ENCODE results near the gene STX16. TPM values are rescaled to one million over a fixed set of nuclear protein-coding genes. Genes with fewer than 3 reads are reported as not detected.

The STX16 gene
- total RNA-seq, 2 donors from 2014 or later, result 91.6 to 114 TPM

DNA sequence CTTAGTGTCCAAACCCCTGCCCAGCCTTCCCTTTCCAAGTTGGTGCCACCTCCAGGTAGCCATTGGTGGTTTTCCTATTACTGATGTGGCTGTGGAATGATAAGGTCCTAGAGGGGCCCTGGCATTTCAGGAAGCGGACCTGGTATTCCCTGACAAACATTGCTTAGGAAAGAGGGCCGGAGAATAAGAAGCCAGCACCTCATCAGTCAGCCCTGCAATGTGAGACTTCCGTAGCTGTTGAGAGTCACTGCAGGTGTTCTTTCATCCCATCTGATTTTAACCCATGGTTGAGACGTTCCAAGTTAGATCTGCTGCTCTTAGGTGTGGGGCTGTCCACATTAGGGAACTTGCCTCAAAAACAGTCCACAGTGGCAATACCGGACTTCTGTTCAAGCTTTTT lies 26.7 kb downstream of the STX16 start:
- peaks cover 26% of the 10 kb centered on the region for H3K4me1 Mint-ChIP-seq
- no peaks in the 10 kb centered on the region for H3K9me3 Mint-ChIP-seq
- Histone ChIP-seq H3K27ac (ENCODE audit: low read depth, low read length) (no peak overlapping the region), H3K27me3 (ENCODE audit: control insufficient read depth, insufficient read depth, low read length, poor library complexity, severe bottlenecking) (no peaks in the 10 kb centered on the region), H3K4me1 (ENCODE audit: control insufficient read depth, insufficient read depth, low read length) (no peaks in the 10 kb centered on the region), H3K9me3 (ENCODE audit: control insufficient read depth, low read length) (no peaks in the 10 kb centered on the region), H3K36me3 (ENCODE audit: control insufficient read depth, insufficient read depth, low read length) (peaks cover 79% of the 10 kb centered on the region), H3K9ac (ENCODE audit: extremely low read depth, low read length, poor library complexity, severe bottlenecking) (no peak overlapping the region), H3K4me3 (ENCODE audit: low read length) (no peak overlapping the region)
- H3K27me3 Mint-ChIP-seq (ENCODE audit: insufficient read depth), result no peaks in the 10 kb centered on the region
- H3K4me3 Mint-ChIP-seq, result no peak overlapping the region
- peak; percentile 72 for DNase-seq
- H3K36me3 Mint-ChIP-seq (ENCODE audit: low read depth), result peaks cover 78% of the 10 kb centered on the region
- TF ChIP-seq, protein P1, sequence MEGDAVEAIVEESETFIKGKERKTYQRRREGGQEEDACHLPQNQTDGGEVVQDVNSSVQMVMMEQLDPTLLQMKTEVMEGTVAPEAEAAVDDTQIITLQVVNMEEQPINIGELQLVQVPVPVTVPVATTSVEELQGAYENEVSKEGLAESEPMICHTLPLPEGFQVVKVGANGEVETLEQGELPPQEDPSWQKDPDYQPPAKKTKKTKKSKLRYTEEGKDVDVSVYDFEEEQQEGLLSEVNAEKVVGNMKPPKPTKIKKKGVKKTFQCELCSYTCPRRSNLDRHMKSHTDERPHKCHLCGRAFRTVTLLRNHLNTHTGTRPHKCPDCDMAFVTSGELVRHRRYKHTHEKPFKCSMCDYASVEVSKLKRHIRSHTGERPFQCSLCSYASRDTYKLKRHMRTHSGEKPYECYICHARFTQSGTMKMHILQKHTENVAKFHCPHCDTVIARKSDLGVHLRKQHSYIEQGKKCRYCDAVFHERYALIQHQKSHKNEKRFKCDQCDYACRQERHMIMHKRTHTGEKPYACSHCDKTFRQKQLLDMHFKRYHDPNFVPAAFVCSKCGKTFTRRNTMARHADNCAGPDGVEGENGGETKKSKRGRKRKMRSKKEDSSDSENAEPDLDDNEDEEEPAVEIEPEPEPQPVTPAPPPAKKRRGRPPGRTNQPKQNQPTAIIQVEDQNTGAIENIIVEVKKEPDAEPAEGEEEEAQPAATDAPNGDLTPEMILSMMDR (conservative IDR thresholded peaks at IDR 0.05), result no peak
- peak overlapping the region; percentile 74 for H3K27ac Mint-ChIP-seq
- 67 to 80% methylated on average over 4 to 5 of the region's 5 CpGs for WGBS, 2 experiments (ENCODE audit: insufficient coverage in 1 of 2, insufficient read length in 1 of 2)

DNA sequence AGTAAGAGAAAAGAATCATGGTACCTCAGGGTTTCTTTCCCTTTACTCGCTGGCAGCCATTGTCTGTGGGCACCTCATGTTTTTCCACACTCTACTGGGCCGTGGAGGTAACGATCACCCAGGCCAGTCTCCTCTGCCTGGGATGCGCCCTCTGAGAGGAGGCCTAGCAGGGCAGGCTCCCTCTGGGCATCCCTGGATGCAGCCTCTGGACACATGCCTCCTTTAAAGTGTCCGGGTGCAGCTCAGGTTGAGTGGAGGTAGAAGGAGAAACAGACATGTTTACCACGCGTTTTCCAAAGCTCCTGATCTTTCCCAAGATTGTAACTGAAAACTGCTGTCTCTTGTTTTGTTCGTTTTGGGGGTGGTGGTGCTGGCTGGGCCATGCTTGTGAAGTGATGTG lies 27.7 kb downstream of the STX16 start:
- Mint-ChIP-seq H3K27me3 (ENCODE audit: insufficient read depth) (no peaks in the 10 kb centered on the region), H3K36me3 (ENCODE audit: low read depth) (peaks cover 73% of the 10 kb centered on the region), H3K4me1 (peaks cover 26% of the 10 kb centered on the region), H3K9me3 (no peaks in the 10 kb centered on the region), H3K27ac (no peak overlapping the region), H3K4me3 (no peak overlapping the region)
- Histone ChIP-seq H3K4me1 (ENCODE audit: control insufficient read depth, insufficient read depth, low read length) (no peaks in the 10 kb centered on the region), H3K27me3 (ENCODE audit: control insufficient read depth, insufficient read depth, low read length, poor library complexity, severe bottlenecking) (no peaks in the 10 kb centered on the region), H3K4me3 (ENCODE audit: low read length) (no peak overlapping the region), H3K9ac (ENCODE audit: extremely low read depth, low read length, poor library complexity, severe bottlenecking) (no peak overlapping the region), H3K36me3 (ENCODE audit: control insufficient read depth, insufficient read depth, low read length) (peaks cover 71% of the 10 kb centered on the region), H3K27ac (ENCODE audit: low read depth, low read length) (no peak overlapping the region), H3K9me3 (ENCODE audit: control insufficient read depth, low read length) (no peaks in the 10 kb centered on the region)
- DNase-seq, result no peak
- TF ChIP-seq, protein P1 (conservative IDR thresholded peaks at IDR 0.05), result no peak
- WGBS, 2 experiments (ENCODE audit: insufficient coverage in 1 of 2, insufficient read length in 1 of 2), result 92 to 100% methylated on average over 3 to 8 of the region's 8 CpGs

DNA sequence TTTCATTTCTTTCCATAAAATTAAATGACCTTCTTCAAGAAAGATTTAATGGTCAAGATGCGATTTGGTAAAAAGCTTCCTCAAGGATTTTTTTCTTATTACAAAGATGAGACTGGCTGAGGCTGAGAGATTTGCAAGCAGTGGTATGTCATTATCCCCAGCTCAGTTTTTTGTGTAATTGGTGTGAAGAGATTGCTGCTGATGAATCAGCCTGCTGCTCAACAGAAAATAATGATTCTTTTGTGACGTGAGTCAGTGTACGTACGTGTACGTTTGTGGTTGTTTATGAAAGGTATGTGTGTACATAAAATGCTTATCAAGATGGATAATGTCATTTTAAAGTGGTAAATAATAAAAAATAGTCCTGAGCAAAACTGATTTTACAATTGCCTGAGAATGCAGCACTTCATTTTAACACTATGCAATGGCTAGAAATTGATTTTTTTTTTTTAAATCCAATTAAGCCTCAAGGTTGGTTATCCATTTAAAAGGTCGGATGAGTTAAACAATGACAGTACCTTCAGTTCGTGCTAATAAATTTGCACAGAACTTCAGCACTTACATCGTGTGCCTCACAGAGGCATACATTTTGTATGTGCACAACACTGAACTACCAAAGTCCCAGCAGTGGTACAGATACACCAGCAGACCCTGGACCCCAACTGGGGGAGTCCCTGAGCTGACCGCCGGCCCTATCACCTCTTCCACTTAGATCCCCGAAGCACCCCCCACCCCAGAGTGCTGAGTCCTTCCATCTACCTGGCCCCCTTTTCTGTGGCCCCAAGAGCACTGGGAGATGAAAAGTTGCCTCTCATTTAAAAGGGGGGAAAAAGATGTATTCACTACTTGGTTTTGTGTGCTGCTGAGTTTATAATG lies 31.8 kb downstream of the STX16 start:
- WGBS, 2 experiments (ENCODE audit: insufficient coverage in 1 of 2, insufficient read length in 1 of 2), result 94 to 97% methylated on average over 10 to 11 of the region's 11 CpGs
- Mint-ChIP-seq H3K27ac (no peak overlapping the region), H3K9me3 (no peaks in the 10 kb centered on the region)

More for the DNA sequence above, 31.8 kb downstream of the STX16 start:
- Histone ChIP-seq H3K27me3 (ENCODE audit: control insufficient read depth, insufficient read depth, low read length, poor library complexity, severe bottlenecking) (no peaks in the 10 kb centered on the region), H3K9ac (ENCODE audit: extremely low read depth, low read length, poor library complexity, severe bottlenecking) (no peak overlapping the region), H3K4me3 (ENCODE audit: low read length) (no peak overlapping the region), H3K36me3 (ENCODE audit: control insufficient read depth, insufficient read depth, low read length) (peaks cover 36% of the 10 kb centered on the region), H3K9me3 (ENCODE audit: control insufficient read depth, low read length) (no peaks in the 10 kb centered on the region), H3K4me1 (ENCODE audit: control insufficient read depth, insufficient read depth, low read length) (no peaks in the 10 kb centered on the region), H3K27ac (ENCODE audit: low read depth, low read length) (no peak overlapping the region)
- TF ChIP-seq, protein P1 (conservative IDR thresholded peaks at IDR 0.05), result no peak
- Mint-ChIP-seq H3K4me1 (peaks cover 11% of the 10 kb centered on the region), H3K27me3 (ENCODE audit: insufficient read depth) (no peaks in the 10 kb centered on the region), H3K36me3 (ENCODE audit: low read depth) (peaks cover 54% of the 10 kb centered on the region), H3K4me3 (no peak overlapping the region)
- no peak for DNase-seq
